ENCODE results near the gene ANLN. TPM values are rescaled to one million over a fixed set of nuclear protein-coding genes. Genes with fewer than 3 reads are reported as not detected.
"Not testable (repeated sequence)": the region's sequence is repeated elsewhere in the genome, so short reads cannot be mapped to it uniquely, and the experiment has no call there.

ANLN gene
- total and polyA plus RNA-seq, 7 donors: 2.4 to 16.9 (median 4.6) TPM

GRCh38 chr7:36459236-36459960, 69.7 kb downstream of the ANLN start:
- WGBS, 2 donors: 88 to 90% methylated on average over 12 of the region's 12 CpGs
- intact Hi-C loops (cut with DNase I): no loop called here

GRCh38 chr7:36460811-36461429, 71.3 kb downstream of the ANLN start:
- intact Hi-C loops (cut with DNase I): no loop called here
- DNase-seq: no peak

More at GRCh38 chr7:36459236-36459960, 69.7 kb downstream of the ANLN start:
- DNase-seq: no peak
- Histone ChIP-seq H3K36me3 (no peaks in the 10 kb centered on the region), H3K27me3 (no peaks in the 10 kb centered on the region), H3K4me1 (no peaks in the 10 kb centered on the region), H3K4me3 (no peak overlapping the region), H3K27ac (no peak overlapping the region), H3K9me3 (no peaks in the 10 kb centered on the region)
- no peak for TF ChIP-seq CTCF (IDR thresholded peaks at IDR 0.05)
- no peak for TF ChIP-seq EP300 (IDR thresholded peaks at IDR 0.05)
- TF ChIP-seq POLR2AphosphoS5 (IDR thresholded peaks at IDR 0.05): no peak
- no peak for TF ChIP-seq POLR2A (IDR thresholded peaks at IDR 0.05)

GRCh38 chr7:36462551-36463137, 73.0 kb downstream of the ANLN start:
- Histone ChIP-seq H3K4me1 (no peaks in the 10 kb centered on the region), H3K27ac (no peak overlapping the region), H3K4me3 (no peak overlapping the region), H3K9me3 (no peaks in the 10 kb centered on the region), H3K36me3 (no peaks in the 10 kb centered on the region), H3K27me3 (no peaks in the 10 kb centered on the region)
- WGBS, 2 donors: 86 to 88% methylated on average over 6 of the region's 6 CpGs
- intact Hi-C loops (cut with DNase I): no loop called here
- TF ChIP-seq POLR2AphosphoS5 (IDR thresholded peaks at IDR 0.05): no peak
- no peak for TF ChIP-seq EP300 (IDR thresholded peaks at IDR 0.05)
- no peak for TF ChIP-seq POLR2A (IDR thresholded peaks at IDR 0.05)
- TF ChIP-seq CTCF (IDR thresholded peaks at IDR 0.05): no peak
- DNase-seq: no peak

More at GRCh38 chr7:36460811-36461429, 71.3 kb downstream of the ANLN start:
- WGBS, 2 donors: 90 to 94% methylated on average over 8 of the region's 8 CpGs
- no peaks in the 10 kb centered on the region for H3K4me1 ChIP-seq
- TF ChIP-seq POLR2A (IDR thresholded peaks at IDR 0.05) (no peak), CTCF (IDR thresholded peaks at IDR 0.05) (no peak), POLR2AphosphoS5 (IDR thresholded peaks at IDR 0.05) (no peak), EP300 (IDR thresholded peaks at IDR 0.05) (no peak)
- H3K27ac ChIP-seq: no peak overlapping the region
- no peaks in the 10 kb centered on the region for H3K27me3 ChIP-seq
- no peaks in the 10 kb centered on the region for H3K9me3 ChIP-seq
- no peaks in the 10 kb centered on the region for H3K36me3 ChIP-seq
- H3K4me3 ChIP-seq: no peak overlapping the region

GRCh38 chr7:36464271-36464670, 74.6 kb downstream of the ANLN start:
- 71 to 75% methylated on average over 3 of the region's 3 CpGs for WGBS, 2 donors
- intact Hi-C loops (cut with DNase I): no loop called here

GRCh38 chr7:36466001-36466400, 76.3 kb downstream of the ANLN start:
- H3K4me1 ChIP-seq; H3K36me3 ChIP-seq; H3K4me3 ChIP-seq; DNase-seq; intact Hi-C loops (cut with DNase I); H3K27ac ChIP-seq; H3K9me3 ChIP-seq; H3K27me3 ChIP-seq: not testable (repeated sequence)
- WGBS, 2 donors: 83 to 87% methylated on average over 5 of the region's 5 CpGs

More at GRCh38 chr7:36464271-36464670, 74.6 kb downstream of the ANLN start:
- Histone ChIP-seq H3K4me3 (no peak overlapping the region), H3K27ac (no peak overlapping the region), H3K27me3 (no peaks in the 10 kb centered on the region), H3K36me3 (no peaks in the 10 kb centered on the region), H3K4me1 (no peaks in the 10 kb centered on the region), H3K9me3 (no peaks in the 10 kb centered on the region)
- no peak for DNase-seq
- no peak for TF ChIP-seq POLR2AphosphoS5 (IDR thresholded peaks at IDR 0.05)
- TF ChIP-seq CTCF (IDR thresholded peaks at IDR 0.05): no peak
- TF ChIP-seq POLR2A (IDR thresholded peaks at IDR 0.05): no peak
- no peak for TF ChIP-seq EP300 (IDR thresholded peaks at IDR 0.05)

Data from sigmoid colon (tissue), 7 donors.